ENCODE data around the gene SFPQ.

- TF ChIP-seq EZH2 (IDR thresholded peaks at IDR 0.05; ENCODE audit: borderline replicate concordance, low read depth, low read length, poor library complexity, severe bottlenecking) (no peak), CTCF (conservative IDR thresholded peaks at IDR 0.05; ENCODE audit: low read depth, low read length) (no peak)
These were observed 36.8 kb upstream of the SFPQ start for GRCh38 chr1:35229587-35230360.

Data from A673 (cell line).